ENCODE measurements around the gene EXD3. TPM values are rescaled to one million over a fixed set of nuclear protein-coding genes. Genes with fewer than 3 reads are reported as not detected.
A peak's percentile ranks its signal among the peaks of the same experiment; 100 is the strongest.

EXD3 gene
- total RNA-seq, 1 donor from 2014 or later, result 9.2 TPM

GRCh38 chr9:137298401-137299202 lies 124.4 kb downstream of the EXD3 start:
- intact Hi-C loops (cut with micrococcal nuclease), result loop anchor here (5.0 kb wide), 1 partner anchor 109 kb away; no protein-coding TSS in a partner anchor
- Histone ChIP-seq H3K27me3 (ENCODE audit: low read depth) (peaks cover 62% of the 10 kb centered on the region), H3K4me3 (peak overlapping the region; percentile 80), H3K27ac (replicated peaks) (peak overlapping the region; percentile 92), H3K9me3 (replicated peaks) (peaks cover 6% of the 10 kb centered on the region), H3K4me1 (peaks cover 83% of the 10 kb centered on the region), H3K36me3 (no peaks in the 10 kb centered on the region)
- TF ChIP-seq, protein P1, sequence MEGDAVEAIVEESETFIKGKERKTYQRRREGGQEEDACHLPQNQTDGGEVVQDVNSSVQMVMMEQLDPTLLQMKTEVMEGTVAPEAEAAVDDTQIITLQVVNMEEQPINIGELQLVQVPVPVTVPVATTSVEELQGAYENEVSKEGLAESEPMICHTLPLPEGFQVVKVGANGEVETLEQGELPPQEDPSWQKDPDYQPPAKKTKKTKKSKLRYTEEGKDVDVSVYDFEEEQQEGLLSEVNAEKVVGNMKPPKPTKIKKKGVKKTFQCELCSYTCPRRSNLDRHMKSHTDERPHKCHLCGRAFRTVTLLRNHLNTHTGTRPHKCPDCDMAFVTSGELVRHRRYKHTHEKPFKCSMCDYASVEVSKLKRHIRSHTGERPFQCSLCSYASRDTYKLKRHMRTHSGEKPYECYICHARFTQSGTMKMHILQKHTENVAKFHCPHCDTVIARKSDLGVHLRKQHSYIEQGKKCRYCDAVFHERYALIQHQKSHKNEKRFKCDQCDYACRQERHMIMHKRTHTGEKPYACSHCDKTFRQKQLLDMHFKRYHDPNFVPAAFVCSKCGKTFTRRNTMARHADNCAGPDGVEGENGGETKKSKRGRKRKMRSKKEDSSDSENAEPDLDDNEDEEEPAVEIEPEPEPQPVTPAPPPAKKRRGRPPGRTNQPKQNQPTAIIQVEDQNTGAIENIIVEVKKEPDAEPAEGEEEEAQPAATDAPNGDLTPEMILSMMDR (IDR thresholded peaks at IDR 0.05; ENCODE audit: borderline replicate concordance), result no peak
- no peak for DNase-seq

DNA sequence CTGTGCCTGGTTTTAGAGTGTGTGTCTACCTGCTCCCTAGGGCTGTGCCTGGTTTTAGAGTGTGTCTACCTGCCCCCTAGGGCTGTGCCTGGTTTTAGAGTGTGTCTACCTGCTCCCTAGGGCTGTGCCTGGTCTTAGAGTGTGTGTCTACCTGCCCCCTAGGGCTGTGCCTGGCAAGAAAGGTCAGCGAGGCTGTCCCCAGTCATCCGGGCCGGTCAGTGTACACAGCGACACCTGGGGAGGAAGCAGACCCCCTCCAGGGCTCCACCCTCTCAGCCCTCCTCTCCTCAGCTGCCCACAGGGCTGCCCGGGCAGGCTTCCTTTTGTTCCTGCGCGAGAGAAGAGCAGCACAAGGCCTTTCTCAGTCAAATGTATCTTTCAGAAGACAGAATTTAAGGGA lies 125.0 kb downstream of the EXD3 start:
- Histone ChIP-seq H3K27me3 (ENCODE audit: low read depth) (peaks cover 62% of the 10 kb centered on the region), H3K4me1 (peaks cover 77% of the 10 kb centered on the region), H3K9me3 (replicated peaks) (peaks cover 6% of the 10 kb centered on the region), H3K4me3 (peak overlapping the region; percentile 80), H3K27ac (replicated peaks) (peak overlapping the region; percentile 92), H3K36me3 (no peaks in the 10 kb centered on the region)
- intact Hi-C loops (cut with micrococcal nuclease), result loop anchor here (5.0 kb wide), 1 partner anchor 109 kb away; no protein-coding TSS in a partner anchor
- TF ChIP-seq, protein P1 (IDR thresholded peaks at IDR 0.05; ENCODE audit: borderline replicate concordance), result no peak
- DNase-seq, result no peak

- no peaks in the 10 kb centered on the region for H3K36me3 ChIP-seq
- TF ChIP-seq, protein P1 (IDR thresholded peaks at IDR 0.05; ENCODE audit: borderline replicate concordance), result no peak
- peaks cover 6% of the 10 kb centered on the region for H3K9me3 ChIP-seq (replicated peaks)
- peak overlapping the region; percentile 63 for H3K4me3 ChIP-seq
- DNase-seq, result peak; percentile 73
- H3K4me1 ChIP-seq, result peaks cover 70% of the 10 kb centered on the region
- intact Hi-C loops (cut with micrococcal nuclease), result loop anchor here (5.0 kb wide), 1 partner anchor 110 kb away; no protein-coding TSS in a partner anchor
- H3K27ac ChIP-seq (replicated peaks), result peak overlapping the region; percentile 92
- H3K27me3 ChIP-seq (ENCODE audit: low read depth), result peaks cover 62% of the 10 kb centered on the region
These were observed 126.0 kb downstream of the EXD3 start for GRCh38 chr9:137296670-137297664.

DNA sequence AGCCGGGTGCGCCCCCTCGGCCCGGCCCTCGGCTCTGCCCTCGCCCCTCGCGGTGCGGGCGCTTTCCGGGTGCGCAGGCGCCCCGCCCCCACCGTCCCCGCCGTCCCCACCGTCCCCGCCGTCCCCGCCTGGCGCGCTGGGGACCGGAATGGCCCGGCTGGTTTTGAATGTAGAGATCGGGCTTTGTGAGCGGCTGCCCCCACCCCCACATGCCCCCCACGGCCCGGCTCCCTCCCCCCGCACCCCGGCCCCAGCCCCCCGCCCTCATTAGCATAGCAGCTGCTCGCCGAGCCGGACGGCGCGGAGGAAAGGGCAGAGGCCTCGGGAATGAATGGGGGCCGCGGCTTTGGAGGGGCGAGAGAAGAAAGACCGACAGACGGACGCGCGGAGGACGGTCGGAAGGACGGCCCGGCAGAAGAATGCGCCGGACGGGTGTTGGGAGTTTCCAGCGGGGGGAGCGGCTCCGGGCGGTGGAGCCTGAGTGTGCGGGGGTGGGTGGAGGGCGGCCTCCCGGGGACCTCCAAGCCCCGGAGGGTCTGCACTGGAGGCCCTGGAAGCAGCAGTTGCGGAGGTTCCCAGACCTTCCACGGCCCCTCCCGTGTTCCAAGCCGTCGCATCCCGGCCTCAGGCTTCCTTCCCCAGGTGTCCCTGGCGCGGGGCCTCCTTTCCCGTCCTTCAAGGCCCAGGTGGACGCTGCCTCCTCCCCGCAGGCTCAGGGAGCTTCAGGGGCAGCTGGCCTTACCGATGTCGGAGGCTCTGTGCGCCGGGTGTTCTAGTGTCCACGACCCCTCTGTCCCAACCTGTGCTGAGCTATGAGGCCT lies 126.9 kb downstream of the EXD3 start:
- TF ChIP-seq, protein P1 (IDR thresholded peaks at IDR 0.05; ENCODE audit: borderline replicate concordance), result no peak
- peak overlapping the region; percentile 63 for H3K4me3 ChIP-seq
- peak overlapping the region; percentile 92 for H3K27ac ChIP-seq (replicated peaks)
- H3K27me3 ChIP-seq (ENCODE audit: low read depth), result peaks cover 62% of the 10 kb centered on the region
- intact Hi-C loops (cut with micrococcal nuclease), result loop anchor here (5.0 kb wide), 1 partner anchor 111 kb away; no protein-coding TSS in a partner anchor
- DNase-seq, result no peak
- H3K36me3 ChIP-seq, result no peaks in the 10 kb centered on the region
- peaks cover 65% of the 10 kb centered on the region for H3K4me1 ChIP-seq
- H3K9me3 ChIP-seq (replicated peaks), result peaks cover 6% of the 10 kb centered on the region

All from left ventricle myocardium inferior (tissue), 1 donor.